GM19463 (cell line): Measurements from ENCODE around the gene LUC7L2.
A peak's percentile ranks its signal among the peaks of the same experiment; 100 is the strongest.
"Not testable (repeated sequence)": the region's sequence is repeated elsewhere in the genome, so short reads cannot be mapped to it uniquely, and the experiment has no call there.

Source experiments
- ATAC-seq: cut with Tn5 transposase; IDR thresholded peaks from one replicate; pipeline ENCODE4 v1.9.1; 2021; ENCODE audit warnings: mild to moderate bottlenecking, moderate library complexity; ENCODE audit not compliant: unreplicated experiment

The LUC7L2 gene, protein sequence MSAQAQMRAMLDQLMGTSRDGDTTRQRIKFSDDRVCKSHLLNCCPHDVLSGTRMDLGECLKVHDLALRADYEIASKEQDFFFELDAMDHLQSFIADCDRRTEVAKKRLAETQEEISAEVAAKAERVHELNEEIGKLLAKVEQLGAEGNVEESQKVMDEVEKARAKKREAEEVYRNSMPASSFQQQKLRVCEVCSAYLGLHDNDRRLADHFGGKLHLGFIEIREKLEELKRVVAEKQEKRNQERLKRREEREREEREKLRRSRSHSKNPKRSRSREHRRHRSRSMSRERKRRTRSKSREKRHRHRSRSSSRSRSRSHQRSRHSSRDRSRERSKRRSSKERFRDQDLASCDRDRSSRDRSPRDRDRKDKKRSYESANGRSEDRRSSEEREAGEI

GRCh38 chr7:139359366-139360209 is at the start of gene LUC7L2:
Gene LUC7L2, plus strand, starts transcription at chr7:139359894. Its CDS starts 368 bp downstream, at chr7:139360262.
- peak; percentile 74 for ATAC-seq

DNA sequence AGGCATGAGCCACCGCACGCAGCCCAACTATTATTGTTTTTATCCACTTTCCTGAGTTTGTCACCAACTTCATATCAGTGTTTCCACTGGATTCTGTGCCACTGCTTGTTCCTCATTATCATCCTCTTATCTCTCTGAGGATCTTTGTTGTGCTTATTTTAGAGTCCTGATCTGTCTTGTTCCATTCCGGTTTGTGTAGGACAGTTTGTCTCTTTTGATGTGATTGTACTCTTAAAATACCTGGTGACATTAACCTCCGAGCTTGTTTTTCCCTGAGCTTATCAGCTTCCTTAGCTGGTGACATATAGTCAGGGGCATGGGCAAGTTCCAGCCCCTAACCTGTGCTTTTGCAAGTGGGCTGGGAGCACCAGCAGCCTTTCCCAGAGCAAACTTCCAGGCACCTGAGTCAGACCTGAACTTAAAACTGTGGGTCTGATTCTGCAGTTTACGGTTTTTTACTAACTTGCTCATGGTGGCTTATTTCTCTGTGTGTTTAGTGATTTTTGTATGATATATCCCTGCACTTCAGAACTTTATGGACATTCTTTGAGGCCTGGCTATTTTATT is 41.7 kb upstream of the LUC7L2 start:
- no peak for ATAC-seq

DNA sequence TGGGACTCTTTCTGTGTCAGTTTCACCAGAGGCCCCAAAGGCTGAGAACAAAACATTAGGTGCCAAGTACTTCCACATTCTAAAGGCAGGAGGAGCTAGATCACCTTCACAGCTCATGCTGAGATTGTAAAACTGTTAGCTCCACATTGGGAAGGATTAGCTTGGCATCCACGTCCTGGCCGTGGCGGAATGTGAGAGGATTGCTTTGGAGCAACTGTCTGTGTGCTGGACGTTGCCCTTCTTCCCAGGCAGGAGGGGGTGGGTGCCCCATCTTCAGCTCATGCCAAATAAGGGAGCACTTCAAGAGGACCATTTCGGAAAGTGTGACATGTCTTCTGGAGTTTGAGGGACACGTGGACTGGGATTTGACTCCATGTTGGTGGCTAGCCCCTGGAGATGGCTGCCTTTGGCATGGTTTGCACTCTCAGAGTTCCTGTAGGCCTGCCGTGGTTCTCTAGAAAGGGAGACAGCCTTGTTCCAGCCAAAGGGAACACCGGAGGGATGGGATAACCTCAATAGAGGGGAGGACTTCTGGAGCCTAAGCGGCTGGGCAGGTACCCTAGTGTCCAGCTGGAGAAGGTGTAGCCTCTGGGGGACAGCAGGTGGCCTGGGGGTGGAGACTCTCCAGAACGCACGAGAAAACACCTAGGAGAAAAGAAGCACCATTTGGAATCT is 38.5 kb upstream of the LUC7L2 start:
- ATAC-seq: no peak

GRCh38 chr7:139324709-139325108 is 35.0 kb upstream of the LUC7L2 start:
- ATAC-seq: not testable (repeated sequence)

DNA sequence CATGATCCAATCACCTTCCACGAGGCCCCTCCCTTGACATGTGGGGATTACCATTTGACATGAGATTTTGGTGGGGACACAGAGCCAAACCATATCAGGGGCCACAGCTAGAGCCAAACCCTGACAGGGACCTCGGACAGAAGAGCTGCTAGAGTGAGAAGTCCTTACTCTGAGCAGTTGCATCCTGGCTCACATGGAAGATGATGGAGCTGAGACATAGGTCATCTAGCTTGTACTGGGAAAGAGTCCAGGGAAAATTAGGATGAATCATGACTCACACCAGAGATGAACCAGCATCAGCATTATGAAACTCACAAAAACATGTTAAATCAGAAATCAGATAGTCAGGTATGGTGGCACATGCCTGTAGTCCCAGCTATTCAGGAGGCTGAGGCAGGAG is 31.3 kb upstream of the LUC7L2 start:
- no peak for ATAC-seq

DNA sequence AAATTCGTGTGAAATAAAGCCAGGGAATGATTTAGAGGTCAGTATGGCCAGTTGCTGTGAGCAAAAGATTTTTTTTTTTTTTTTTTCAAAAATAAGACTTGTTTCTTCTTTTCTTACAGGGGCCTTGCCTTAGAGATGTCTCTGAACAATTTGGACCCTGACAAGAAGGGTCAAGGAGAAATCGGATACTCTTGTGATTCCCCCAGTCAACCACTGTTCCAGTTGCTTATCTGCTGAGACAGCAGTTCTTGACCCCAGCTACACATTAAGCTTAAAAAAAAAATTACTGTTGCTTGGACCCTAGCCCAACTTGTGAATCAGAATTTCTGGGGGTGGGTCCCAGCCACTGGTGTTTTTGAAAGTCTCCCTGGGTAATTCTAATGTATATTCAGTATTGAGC is 30.6 kb upstream of the LUC7L2 start:
- ATAC-seq: no peak

- no peak for ATAC-seq
Measured at GRCh38 chr7:139330333-139331030, 29.2 kb upstream of the LUC7L2 start.

GRCh38 chr7:139332697-139333359 is 26.9 kb upstream of the LUC7L2 start:
- no peak for ATAC-seq

DNA sequence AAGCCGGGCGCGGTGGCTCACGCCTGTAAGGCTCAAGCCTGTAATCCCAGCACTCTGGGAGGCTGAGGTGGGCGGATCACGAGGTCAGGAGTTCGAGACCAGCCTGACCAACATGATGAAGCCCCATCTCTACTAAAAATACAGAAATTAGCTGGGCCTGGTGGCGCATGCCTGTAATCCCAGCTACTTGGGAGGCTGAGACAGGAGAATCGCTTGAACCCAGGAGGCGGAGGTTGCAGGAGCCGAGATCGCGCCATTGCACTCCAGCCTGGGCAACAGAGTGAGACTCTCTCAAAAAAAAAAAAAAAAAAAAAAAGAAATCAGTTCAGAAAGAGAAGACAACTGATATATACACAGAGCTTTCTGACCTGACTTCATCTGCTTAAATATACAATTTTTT is 26.3 kb upstream of the LUC7L2 start:
- ATAC-seq: not testable (repeated sequence)

GRCh38 chr7:139334399-139335150 is 25.1 kb upstream of the LUC7L2 start:
- no peak for ATAC-seq

DNA sequence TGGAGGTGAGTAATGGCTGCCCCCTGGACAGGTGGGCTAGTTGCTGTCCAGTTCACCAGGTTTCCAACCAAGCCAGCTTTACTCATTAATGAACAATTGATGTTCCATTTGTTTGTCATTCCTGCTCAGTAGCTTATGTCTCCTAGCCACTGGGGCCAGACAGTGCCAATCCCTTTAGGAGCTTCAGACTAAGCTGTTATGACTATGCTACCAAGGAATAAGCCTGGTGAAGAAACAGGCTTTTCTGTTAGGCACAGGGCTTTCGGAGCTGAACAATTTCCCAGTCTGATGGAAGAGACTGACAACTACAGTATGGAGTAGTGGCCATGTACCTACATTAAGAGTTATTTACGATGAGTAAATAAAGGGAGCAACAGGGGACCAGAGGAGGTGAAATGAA is 20.7 kb upstream of the LUC7L2 start:
- no peak for ATAC-seq

DNA sequence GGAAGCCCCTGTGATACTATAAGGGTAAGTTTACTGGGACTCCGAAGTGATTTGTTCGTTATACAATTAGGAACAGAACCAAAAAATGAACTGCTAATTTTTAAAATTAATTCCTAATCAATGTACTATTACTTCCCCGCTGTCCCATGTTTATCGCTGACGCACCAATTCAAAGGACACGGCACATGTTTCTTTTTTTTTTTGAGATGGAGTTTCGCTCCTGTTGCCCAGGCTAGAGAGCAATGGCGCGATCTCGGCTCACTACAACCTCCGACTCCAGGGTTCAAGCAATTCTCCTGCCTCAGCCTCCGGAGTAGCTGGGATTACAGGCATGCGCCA is 20.0 kb upstream of the LUC7L2 start:
- ATAC-seq: no peak

DNA sequence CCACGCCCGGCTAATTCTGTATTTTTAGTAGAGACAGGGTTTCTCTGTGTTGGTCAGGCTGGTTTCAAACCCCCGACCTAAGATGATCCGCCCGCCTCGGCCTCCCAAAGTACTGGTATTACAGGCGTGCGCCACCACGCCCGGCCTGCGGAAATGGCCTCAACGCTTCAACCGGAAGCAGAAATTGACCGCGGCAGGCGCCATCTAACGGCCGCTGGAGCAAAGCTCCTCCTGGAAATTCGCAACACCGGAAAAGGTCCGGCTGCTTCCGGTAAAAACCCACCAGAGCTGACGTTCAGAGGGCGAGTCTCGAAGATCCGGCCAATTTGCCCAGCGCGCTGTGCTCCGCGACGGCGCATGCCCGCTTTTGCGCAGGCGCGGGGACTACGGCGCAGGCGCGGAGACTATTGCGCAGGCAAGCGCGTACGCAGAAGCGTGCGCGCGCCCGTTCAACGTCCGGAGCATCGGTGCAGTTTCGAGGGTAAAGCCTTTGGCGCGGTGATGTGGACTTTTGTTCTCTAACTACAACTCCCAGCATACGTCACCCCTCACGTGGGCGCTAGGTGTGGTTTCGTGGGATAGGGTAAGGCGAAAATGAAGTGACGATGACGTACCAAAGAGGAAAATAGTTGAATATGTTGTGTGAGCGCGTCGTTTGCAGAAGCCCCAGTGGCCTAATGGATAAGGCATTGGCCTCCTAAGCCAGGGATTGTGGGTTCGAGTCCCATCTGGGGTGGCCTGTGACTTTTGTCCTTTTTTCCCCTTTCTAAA is 19.5 kb upstream of the LUC7L2 start:
- peak; percentile 74 for ATAC-seq

DNA sequence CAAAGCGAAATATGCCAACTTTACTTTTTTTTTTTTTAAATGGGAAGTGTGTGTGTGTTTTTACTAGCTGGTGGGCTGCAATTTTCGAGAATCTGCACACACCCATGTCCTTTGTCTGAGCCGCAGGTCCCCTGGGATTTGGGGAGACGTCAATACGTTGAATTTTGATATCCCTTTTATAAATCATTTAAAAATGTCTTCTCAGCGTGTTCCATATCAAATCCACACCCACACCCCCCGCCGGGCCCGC is 19.0 kb upstream of the LUC7L2 start:
- ATAC-seq: no peak

DNA sequence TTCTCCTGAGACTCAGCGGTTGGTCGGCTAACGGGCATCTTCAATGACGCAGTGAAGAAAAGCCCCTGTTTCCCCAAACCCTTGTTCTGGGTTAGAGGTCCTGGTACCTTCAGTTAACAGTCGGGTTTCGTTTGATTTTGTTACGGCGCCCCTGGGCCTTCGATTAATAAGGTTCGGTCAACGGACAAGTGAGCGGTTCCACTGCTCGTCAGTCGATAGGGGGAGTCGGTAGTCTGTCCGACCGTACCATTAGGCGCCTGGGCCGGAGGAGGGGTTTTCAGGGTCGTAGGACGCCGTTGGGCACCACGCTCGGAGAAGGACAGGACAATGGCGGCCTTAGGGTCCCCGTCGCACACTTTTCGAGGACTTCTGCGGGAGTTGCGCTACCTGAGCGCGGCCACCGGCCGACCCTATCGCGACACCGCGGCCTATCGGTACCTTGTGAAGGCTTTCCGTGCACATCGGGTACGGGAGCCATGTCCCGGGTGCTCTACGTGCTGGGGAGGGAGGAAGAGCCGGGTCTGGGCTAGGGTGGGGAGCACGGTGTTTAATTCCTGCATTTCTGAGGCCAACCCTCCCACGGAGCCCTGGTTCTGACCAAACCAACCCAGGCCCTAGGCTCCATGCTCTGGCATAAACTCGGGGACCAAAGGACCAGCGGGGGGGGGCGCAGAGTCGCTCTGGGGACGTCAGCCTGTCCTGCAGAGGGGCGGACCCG is 18.5 kb upstream of the LUC7L2 start, which contains the start of gene FMC1:
TSS of gene FMC1 (plus strand) at position 280 of the 718 bp plus-strand sequence. CDS start at position 328, 48 bp downstream.
- peak; percentile 45 for ATAC-seq

DNA sequence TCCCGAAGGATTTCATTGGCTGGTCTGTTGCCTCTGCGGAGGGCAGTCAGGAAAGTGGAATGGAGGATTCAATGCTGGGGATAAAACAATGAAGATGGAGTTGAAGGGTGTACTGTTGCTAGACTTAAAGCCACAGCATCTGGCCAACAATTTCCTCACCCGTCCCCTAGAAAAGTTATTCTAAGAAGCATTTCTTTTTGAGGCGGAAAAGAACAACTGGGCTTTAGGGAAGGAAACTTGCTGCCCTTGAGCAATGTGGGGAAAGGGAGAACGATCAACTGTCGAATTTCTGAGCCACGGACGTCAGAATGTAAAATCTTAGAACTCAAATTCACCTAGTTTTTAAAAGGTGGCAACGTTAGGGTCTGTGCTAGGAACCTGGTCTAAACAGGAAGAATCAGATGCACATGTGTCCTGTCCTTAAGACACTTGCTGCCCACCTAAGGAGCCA is 17.9 kb upstream of the LUC7L2 start:
- ATAC-seq: no peak

DNA sequence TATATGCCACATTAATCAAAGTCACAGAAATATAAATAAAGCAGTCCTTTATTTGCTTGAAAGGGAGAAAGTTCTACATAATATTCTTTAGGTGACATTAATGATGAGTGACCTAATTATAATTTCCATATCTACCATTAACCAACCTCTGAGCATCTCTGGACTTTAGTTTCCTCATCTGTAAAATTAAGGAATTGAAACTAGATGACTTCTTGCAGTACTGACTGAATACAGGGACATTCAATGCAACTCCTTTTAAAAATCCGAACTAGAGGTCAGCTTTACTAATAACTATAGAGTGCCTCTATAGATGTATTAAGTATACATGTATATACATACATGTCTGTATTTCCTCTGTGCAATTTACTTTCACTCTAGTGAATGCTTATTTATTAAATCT is 14.7 kb upstream of the LUC7L2 start:
- ATAC-seq: no peak

DNA sequence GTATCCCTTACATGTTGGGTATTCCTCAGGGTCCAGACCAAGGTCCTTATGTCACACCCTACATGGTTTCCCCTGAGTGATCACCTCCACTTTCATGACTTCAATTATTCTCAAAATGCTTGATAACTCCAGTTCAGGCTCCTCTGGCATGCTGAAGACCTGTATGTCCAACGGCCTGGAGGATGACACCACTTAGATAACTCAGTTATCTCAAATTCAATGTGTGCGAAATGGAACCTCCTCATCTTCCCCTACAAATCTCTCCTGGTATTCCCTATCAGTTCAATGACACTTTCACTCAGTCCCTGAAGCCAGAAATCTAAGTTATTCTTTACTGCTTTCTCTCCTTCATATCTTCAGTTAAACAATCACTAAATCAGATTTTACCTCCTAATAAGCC is 8.7 kb upstream of the LUC7L2 start:
- ATAC-seq: no peak
